BE2C (cell line): ENCODE results near the gene GC.
"Not testable (repeated sequence)": the region's sequence is repeated elsewhere in the genome, so short reads cannot be mapped to it uniquely, and the experiment has no call there.

Source experiments
- DNase-seq: peaks from one replicate; pipeline ENCODE4 v3.0.0-alpha.2; 2020
- H3K27me3 ChIP-seq: fragments of 250-450 bp; sonication (Bioruptor Pico); 2 replicates; pipeline ENCODE4 v1.5.1; 2020; ENCODE audit warnings: mild to moderate bottlenecking
- H3K36me3 ChIP-seq: fragments of 250-450 bp; sonication (Bioruptor Pico); 2 replicates; pipeline ENCODE4 v1.5.1; 2020; ENCODE audit warnings: mild to moderate bottlenecking
- H3K4me1 ChIP-seq: fragments of 250-450 bp; sonication (Bioruptor Pico); 2 replicates; pipeline ENCODE4 v1.5.1; 2020
- H3K4me3 ChIP-seq: 2 replicates; pipeline ENCODE4 v1.5.1; 2011; ENCODE audit warnings: low read depth, low read length
- H3K9me3 ChIP-seq: fragments of 250-450 bp; sonication (Bioruptor Pico); 2 replicates; pipeline ENCODE4 v1.5.1; 2020
- TF ChIP-seq, protein P1 (sequence below): IDR thresholded peaks from 2 replicates; pipeline ENCODE4 v1.5.1; 2012; ENCODE audit warnings: mild to moderate bottlenecking, low read depth, low read length

The GC gene

DNA sequence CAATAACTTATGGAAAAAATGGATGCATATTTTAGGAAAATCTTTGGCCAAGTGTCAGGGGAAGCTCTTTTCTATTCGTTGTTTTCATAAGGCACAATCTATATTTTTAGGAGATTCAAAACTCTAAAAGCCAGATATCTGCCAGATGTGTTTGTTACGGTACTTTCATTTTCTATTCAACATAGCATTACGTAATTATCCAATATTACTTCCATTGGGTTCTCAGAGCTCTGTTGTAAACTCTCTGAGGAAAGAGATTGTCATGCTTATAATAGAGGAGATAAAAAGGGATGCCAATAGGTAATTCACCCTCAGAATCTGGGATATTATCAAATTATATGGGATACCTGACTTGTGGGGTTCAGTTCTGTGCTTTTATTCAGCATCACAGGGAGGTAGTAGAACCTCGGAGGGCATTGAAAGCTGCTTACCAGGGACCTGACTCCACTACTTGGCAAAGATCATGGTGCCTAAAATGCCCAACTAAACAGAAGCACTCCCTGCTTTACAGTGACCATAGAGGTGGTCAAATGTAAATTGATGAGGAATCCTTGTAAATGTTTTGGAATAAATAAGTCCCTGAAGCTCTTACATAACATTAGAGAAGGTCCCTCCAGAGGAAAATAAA is 32.9 kb upstream of the GC start:
- TF ChIP-seq, protein P1, sequence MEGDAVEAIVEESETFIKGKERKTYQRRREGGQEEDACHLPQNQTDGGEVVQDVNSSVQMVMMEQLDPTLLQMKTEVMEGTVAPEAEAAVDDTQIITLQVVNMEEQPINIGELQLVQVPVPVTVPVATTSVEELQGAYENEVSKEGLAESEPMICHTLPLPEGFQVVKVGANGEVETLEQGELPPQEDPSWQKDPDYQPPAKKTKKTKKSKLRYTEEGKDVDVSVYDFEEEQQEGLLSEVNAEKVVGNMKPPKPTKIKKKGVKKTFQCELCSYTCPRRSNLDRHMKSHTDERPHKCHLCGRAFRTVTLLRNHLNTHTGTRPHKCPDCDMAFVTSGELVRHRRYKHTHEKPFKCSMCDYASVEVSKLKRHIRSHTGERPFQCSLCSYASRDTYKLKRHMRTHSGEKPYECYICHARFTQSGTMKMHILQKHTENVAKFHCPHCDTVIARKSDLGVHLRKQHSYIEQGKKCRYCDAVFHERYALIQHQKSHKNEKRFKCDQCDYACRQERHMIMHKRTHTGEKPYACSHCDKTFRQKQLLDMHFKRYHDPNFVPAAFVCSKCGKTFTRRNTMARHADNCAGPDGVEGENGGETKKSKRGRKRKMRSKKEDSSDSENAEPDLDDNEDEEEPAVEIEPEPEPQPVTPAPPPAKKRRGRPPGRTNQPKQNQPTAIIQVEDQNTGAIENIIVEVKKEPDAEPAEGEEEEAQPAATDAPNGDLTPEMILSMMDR = no peak
- no peak overlapping the region for H3K4me3 ChIP-seq
- no peaks in the 10 kb centered on the region for H3K9me3 ChIP-seq
- H3K4me1 ChIP-seq = no peaks in the 10 kb centered on the region
- no peaks in the 10 kb centered on the region for H3K36me3 ChIP-seq
- H3K27me3 ChIP-seq = no peaks in the 10 kb centered on the region
- DNase-seq = no peak

DNA sequence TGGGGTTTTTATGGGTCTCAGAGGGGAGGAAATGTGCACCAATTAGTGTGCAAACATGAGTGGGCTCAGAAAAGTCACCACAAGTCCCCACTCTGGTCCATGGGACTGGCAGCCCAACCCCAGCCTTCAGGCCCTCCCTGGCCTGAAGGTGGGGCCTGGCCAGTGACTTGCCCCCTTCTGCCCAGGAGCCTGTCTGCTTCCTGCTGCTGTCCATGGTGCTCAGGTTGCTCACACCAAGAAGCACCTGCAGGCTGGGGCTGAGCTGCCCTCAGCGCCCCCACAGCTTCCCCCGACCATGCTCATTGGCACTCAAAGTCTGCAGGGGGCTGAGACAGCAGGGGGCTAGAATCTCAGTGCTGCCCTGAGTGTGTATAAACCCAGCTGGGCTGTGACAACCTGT is 30.6 kb upstream of the GC start:
- Histone ChIP-seq H3K4me3 (no peak overlapping the region), H3K27me3 (no peaks in the 10 kb centered on the region), H3K9me3 (no peaks in the 10 kb centered on the region), H3K36me3 (no peaks in the 10 kb centered on the region), H3K4me1 (no peaks in the 10 kb centered on the region)
- TF ChIP-seq, protein P1 = no peak
- DNase-seq = no peak

DNA sequence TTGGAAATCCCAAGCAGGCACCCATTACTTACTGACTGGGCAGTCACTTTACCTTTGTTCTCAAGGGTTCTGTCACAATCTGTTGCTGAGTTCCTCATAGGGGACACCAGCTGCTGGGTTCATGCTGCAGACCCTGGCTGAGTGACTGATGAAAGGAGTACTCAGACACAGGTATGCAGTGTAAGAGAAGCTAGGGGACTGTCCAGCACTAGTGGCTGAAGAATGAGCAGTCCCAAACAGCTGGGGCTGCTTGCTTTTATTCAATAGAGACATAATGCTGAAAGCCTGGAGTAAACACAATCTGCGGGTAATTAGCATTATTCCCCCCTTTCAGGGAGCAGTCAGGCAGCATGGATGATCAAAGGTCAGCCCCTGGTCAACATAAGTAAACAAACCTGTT is 25.9 kb upstream of the GC start:
- not testable (repeated sequence) for H3K27me3 ChIP-seq, H3K9me3 ChIP-seq, H3K36me3 ChIP-seq, DNase-seq, H3K4me3 ChIP-seq, H3K4me1 ChIP-seq

DNA sequence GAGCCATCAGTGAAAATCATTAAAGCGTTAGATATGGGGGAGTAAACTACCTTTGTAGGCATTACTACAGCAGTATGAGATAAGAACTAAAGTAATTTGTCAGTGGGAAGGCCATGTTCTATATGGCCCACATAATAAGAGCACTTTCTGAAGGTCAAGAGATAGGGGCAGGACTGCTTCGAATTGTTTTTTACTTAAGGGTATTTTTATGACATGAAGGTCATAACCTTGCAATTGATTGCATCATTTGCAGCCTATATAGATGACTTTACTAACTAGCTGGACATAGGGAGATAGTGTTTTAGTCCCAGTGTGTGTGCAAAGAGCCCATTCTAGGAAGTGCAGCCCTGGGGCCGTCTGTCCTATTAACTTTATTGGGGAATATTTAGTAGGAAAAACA is 23.6 kb upstream of the GC start:
- DNase-seq = no peak
- H3K36me3 ChIP-seq = no peaks in the 10 kb centered on the region

DNA sequence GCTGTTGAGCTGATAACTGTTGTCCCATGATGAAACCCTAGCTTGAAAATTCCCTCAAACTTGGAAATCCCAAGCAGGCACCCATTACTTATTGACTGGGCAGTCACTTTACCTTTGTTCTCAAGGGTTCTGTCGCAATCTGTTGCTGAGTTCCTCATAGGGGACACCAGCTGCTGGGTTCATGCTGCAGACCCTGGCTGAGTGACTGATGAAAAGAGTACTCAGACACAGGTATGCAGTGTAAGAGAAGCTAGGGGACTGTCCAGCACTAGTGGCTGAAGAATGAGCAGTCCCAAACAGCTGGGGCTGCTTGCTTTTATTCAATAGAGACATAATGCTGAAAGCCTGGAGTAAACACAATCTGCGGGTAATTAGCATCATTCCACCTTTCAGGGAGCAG is 21.4 kb upstream of the GC start:
- H3K4me1 ChIP-seq, DNase-seq, H3K36me3 ChIP-seq, H3K9me3 ChIP-seq, H3K4me3 ChIP-seq, H3K27me3 ChIP-seq: not testable (repeated sequence)

More for the DNA sequence above, 23.6 kb upstream of the GC start:
- Histone ChIP-seq H3K4me3 (no peak overlapping the region), H3K4me1 (no peaks in the 10 kb centered on the region), H3K9me3 (no peaks in the 10 kb centered on the region), H3K27me3 (no peaks in the 10 kb centered on the region)
- TF ChIP-seq, protein P1 = no peak

DNA sequence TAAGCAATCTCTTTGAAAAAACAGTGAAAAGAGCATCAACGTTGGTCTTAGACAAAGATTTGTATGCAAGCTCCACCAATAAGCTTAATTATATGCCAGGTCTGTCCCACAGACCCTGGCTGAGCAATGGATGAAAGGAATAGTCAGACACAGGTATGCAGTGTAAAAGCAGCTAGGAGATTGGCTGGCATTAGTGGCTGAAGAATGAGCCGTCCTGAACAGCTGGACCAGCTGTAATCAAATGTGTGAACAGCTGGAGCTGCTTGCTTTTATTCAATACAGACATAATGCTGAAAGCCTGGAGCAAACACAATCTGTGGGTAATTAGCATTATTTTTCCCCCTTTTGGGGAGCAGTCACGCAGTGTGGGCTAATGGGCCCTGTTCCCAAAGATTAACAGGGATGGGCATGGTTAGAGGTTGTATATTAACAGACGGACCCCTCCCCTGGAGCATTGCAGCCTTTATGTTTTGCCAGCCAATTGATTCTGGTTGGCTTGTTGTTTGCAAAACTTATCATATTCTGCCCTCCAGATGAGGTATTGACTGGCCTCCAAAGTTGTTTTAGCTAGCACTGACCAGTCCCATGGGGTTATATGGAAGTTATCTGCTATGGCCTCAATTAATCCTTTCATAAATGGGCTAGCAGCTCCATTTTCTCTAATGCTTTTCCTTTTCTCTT is 20.3 kb upstream of the GC start:
- DNase-seq, H3K4me3 ChIP-seq, H3K4me1 ChIP-seq: not testable (repeated sequence)

DNA sequence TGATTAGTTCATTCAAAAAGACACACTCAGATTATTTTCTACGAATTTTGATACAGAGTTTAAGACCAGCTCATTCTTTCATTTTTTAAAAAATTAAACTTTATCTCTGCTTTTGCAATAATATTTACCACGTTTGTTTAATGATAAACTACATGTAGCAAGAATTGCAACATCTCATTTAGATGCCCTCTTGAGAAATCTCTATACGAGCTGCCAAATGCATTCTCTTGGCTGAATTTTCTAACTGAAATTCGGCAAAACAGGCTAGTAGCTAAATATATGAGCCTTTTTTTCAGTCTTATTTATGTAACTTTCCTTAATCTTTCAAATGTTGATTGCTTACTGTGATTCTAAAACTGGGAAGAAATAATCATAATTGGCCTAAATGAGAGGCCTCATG is 2.1 kb upstream of the GC start:
- no peak for DNase-seq
- Histone ChIP-seq H3K4me3 (no peak overlapping the region), H3K27me3 (no peaks in the 10 kb centered on the region), H3K4me1 (no peaks in the 10 kb centered on the region), H3K9me3 (no peaks in the 10 kb centered on the region), H3K36me3 (no peaks in the 10 kb centered on the region)
- TF ChIP-seq, protein P1 = no peak

More for the DNA sequence above, 20.3 kb upstream of the GC start:
- not testable (repeated sequence) for H3K9me3 ChIP-seq, H3K36me3 ChIP-seq, H3K27me3 ChIP-seq
